ENCODE data around the gene PHF19. TPM values are rescaled to one million over a fixed set of nuclear protein-coding genes. Genes with fewer than 3 reads are reported as not detected.

PHF19 gene
- polyA plus RNA-seq, 1 donor from 2014 or later: 4.9 TPM

DNA sequence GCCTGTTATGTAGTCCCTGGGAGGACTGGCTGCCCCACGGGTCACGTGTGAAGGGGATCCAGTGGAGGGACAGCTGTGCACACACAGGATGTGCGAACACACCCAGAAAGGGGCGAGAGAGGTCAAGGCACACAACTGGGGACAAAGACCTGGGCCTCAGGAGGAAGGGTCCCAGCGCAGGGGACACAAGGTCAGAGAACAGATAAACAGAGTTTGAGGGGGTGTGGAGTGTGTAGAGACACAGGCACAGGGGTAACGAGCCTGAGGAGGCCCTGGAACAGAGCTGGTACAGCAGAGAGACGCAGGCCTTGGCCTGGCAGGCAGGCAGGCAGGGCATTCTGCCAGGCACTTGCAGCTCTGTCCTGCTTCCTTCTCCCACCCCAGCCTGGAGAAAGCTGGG is 19.5 kb downstream of the PHF19 start:
- no peaks in the 10 kb centered on the region for H3F3A ChIP-seq (ENCODE audit: insufficient read depth, low read length, poor library complexity, severe bottlenecking)
- H3K4me2 ChIP-seq (ENCODE audit: low read length): no peak overlapping the region
- H3K36me3 ChIP-seq (ENCODE audit: insufficient read depth, low read length): no peaks in the 10 kb centered on the region
- H3K79me2 ChIP-seq (replicated peaks; ENCODE audit: insufficient read depth, low read length): no peaks in the 10 kb centered on the region
- no peaks in the 10 kb centered on the region for H3K9me2 ChIP-seq (ENCODE audit: insufficient read depth, low read length)
- TF ChIP-seq RAD21 (conservative IDR thresholded peaks at IDR 0.05): no peak
- TF ChIP-seq, protein P1, sequence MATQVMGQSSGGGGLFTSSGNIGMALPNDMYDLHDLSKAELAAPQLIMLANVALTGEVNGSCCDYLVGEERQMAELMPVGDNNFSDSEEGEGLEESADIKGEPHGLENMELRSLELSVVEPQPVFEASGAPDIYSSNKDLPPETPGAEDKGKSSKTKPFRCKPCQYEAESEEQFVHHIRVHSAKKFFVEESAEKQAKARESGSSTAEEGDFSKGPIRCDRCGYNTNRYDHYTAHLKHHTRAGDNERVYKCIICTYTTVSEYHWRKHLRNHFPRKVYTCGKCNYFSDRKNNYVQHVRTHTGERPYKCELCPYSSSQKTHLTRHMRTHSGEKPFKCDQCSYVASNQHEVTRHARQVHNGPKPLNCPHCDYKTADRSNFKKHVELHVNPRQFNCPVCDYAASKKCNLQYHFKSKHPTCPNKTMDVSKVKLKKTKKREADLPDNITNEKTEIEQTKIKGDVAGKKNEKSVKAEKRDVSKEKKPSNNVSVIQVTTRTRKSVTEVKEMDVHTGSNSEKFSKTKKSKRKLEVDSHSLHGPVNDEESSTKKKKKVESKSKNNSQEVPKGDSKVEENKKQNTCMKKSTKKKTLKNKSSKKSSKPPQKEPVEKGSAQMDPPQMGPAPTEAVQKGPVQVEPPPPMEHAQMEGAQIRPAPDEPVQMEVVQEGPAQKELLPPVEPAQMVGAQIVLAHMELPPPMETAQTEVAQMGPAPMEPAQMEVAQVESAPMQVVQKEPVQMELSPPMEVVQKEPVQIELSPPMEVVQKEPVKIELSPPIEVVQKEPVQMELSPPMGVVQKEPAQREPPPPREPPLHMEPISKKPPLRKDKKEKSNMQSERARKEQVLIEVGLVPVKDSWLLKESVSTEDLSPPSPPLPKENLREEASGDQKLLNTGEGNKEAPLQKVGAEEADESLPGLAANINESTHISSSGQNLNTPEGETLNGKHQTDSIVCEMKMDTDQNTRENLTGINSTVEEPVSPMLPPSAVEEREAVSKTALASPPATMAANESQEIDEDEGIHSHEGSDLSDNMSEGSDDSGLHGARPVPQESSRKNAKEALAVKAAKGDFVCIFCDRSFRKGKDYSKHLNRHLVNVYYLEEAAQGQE (IDR thresholded peaks at IDR 0.05; ENCODE audit: borderline replicate concordance): no peak
- no peak for TF ChIP-seq EP300 (conservative IDR thresholded peaks at IDR 0.05; ENCODE audit: poor library complexity, severe bottlenecking)
- no peak for TF ChIP-seq MXI1 (conservative IDR thresholded peaks at IDR 0.05; ENCODE audit: poor library complexity, severe bottlenecking)
- TF ChIP-seq, protein P2, sequence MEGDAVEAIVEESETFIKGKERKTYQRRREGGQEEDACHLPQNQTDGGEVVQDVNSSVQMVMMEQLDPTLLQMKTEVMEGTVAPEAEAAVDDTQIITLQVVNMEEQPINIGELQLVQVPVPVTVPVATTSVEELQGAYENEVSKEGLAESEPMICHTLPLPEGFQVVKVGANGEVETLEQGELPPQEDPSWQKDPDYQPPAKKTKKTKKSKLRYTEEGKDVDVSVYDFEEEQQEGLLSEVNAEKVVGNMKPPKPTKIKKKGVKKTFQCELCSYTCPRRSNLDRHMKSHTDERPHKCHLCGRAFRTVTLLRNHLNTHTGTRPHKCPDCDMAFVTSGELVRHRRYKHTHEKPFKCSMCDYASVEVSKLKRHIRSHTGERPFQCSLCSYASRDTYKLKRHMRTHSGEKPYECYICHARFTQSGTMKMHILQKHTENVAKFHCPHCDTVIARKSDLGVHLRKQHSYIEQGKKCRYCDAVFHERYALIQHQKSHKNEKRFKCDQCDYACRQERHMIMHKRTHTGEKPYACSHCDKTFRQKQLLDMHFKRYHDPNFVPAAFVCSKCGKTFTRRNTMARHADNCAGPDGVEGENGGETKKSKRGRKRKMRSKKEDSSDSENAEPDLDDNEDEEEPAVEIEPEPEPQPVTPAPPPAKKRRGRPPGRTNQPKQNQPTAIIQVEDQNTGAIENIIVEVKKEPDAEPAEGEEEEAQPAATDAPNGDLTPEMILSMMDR (IDR thresholded peaks at IDR 0.05; ENCODE audit: poor library complexity, severe bottlenecking): no peak
- TF ChIP-seq EZH2 (IDR thresholded peaks at IDR 0.05; ENCODE audit: borderline replicate concordance, insufficient read depth, low read length, poor library complexity, severe bottlenecking): no peak
- TF ChIP-seq SMC3 (conservative IDR thresholded peaks at IDR 0.05; ENCODE audit: poor library complexity): no peak
- no peak for TF ChIP-seq POLR2AphosphoS5 (IDR thresholded peaks at IDR 0.05)
- TF ChIP-seq TAF1 (IDR thresholded peaks at IDR 0.05; ENCODE audit: low read depth): no peak
- no peak overlapping the region for H3K4me3 ChIP-seq (ENCODE audit: low read length)
- H3K9ac ChIP-seq (ENCODE audit: low read length): no peak overlapping the region
- no peak overlapping the region for H3K27ac ChIP-seq (ENCODE audit: low read length)
- H3K9me3 ChIP-seq (ENCODE audit: low read length): no peaks in the 10 kb centered on the region
- no peaks in the 10 kb centered on the region for H4K20me1 ChIP-seq (ENCODE audit: insufficient read depth)
- no peak overlapping the region for H2AFZ ChIP-seq (ENCODE audit: low read depth, low read length)
- H3K27me3 ChIP-seq (ENCODE audit: insufficient read depth, low read depth, low read length): no peaks in the 10 kb centered on the region

DNA sequence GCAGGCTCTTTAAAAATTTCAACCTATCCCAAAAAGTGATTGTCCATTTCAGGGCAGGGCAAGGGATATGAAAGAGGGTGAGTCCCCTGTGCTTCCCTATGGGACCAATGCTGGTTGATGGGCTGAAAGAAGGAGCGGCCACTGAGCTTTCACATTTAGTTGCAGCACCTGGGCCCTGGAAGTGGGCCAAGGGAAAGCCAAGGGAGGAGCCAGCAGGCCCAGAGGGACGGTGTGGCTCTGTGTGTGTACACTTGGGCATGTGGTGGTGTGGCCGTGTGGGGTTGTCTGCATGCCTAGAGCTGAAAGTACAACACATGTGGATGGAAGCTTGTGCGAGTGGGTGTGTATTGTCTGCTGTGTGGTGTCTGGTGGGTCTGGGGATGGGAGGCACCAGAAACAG is 20.3 kb downstream of the PHF19 start:
- no peaks in the 10 kb centered on the region for H3F3A ChIP-seq (ENCODE audit: insufficient read depth, low read length, poor library complexity, severe bottlenecking)
- H3K36me3 ChIP-seq (ENCODE audit: insufficient read depth, low read length): no peaks in the 10 kb centered on the region

More for the DNA sequence above, 20.3 kb downstream of the PHF19 start:
- Histone ChIP-seq H3K27ac (ENCODE audit: low read length) (no peak overlapping the region), H3K4me2 (ENCODE audit: low read length) (no peak overlapping the region), H3K79me2 (replicated peaks; ENCODE audit: insufficient read depth, low read length) (no peaks in the 10 kb centered on the region), H3K4me3 (ENCODE audit: low read length) (no peak overlapping the region), H3K9me3 (ENCODE audit: low read length) (no peaks in the 10 kb centered on the region), H4K20me1 (ENCODE audit: insufficient read depth) (no peaks in the 10 kb centered on the region), H2AFZ (ENCODE audit: low read depth, low read length) (no peak overlapping the region), H3K27me3 (ENCODE audit: insufficient read depth, low read depth, low read length) (no peaks in the 10 kb centered on the region), H3K9ac (ENCODE audit: low read length) (no peak overlapping the region), H3K9me2 (ENCODE audit: insufficient read depth, low read length) (no peaks in the 10 kb centered on the region)
- TF ChIP-seq TAF1 (IDR thresholded peaks at IDR 0.05; ENCODE audit: low read depth) (no peak), MXI1 (conservative IDR thresholded peaks at IDR 0.05; ENCODE audit: poor library complexity, severe bottlenecking) (no peak), EP300 (conservative IDR thresholded peaks at IDR 0.05; ENCODE audit: poor library complexity, severe bottlenecking) (no peak), SMC3 (conservative IDR thresholded peaks at IDR 0.05; ENCODE audit: poor library complexity) (no peak), RAD21 (conservative IDR thresholded peaks at IDR 0.05) (no peak), EZH2 (IDR thresholded peaks at IDR 0.05; ENCODE audit: borderline replicate concordance, insufficient read depth, low read length, poor library complexity, severe bottlenecking) (no peak), POLR2AphosphoS5 (IDR thresholded peaks at IDR 0.05) (no peak)
- TF ChIP-seq, protein P2 (IDR thresholded peaks at IDR 0.05; ENCODE audit: poor library complexity, severe bottlenecking): no peak
- TF ChIP-seq, protein P1 (IDR thresholded peaks at IDR 0.05; ENCODE audit: borderline replicate concordance): no peak

All from neural cell (in vitro differentiated cells).